ENCODE measurements around the gene MAPKAP1. TPM values are rescaled to one million over a fixed set of nuclear protein-coding genes. Genes with fewer than 3 reads are reported as not detected.

Gene MAPKAP1
- total and polyA plus RNA-seq, 9 of the 15 experiments (the other 6 are each of a cell fraction or from before 2014, with no cell fraction given): 2.6 to 82.1 (median 61.1) TPM

DNA sequence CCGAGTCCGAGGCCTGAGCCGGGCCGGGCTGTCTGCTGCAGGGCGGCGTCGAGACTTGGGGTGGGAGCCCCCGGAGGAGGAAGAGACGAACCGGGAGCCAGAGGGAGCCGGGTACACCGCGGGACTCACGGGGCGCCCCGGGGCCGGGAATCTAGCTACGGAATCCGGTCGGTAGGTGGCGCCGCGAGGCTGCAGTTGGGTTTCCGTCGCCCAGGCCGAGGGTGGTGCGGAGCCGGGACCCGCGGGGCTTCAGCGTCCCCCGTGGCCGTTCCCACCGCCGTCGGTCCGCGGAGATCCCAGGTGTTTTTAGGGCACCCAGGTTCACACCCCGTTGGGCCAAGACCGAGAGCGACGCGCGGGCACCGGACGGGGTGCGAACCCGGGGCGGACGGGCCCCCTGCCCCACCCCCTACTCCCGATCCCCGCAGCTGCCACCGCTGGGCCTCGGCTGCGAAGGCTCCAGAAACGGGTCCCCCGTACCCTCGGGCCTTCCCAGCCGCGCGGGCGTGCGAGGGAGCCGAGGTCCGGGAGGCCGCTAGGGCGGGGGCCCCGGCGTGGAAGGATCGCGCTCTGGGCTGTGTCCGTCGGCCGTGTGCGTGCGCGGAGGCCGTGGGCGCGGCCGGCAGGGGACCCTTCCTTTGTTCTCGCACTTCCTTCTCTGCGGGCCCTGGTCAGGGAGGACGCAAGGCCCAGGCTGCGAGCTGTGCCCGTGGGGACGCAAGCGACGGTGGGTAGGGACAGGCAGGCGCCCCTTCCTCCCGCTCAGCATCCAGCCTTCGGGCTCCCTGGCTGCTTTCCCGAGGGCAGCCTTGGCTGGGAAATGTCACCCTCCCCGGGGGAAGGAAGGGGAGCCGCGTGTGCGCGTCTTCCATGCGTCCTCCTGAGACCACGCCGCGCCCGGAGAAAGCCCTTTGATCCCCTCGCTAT is 298.8 kb downstream of the MAPKAP1 start (continued):
- TF ChIP-seq TCFL5 (CRISPR knock-in tag; conservative IDR thresholded peaks at IDR 0.05): no peak
- no peak for TF ChIP-seq POLR2A (conservative IDR thresholded peaks at IDR 0.05)
- no peak for TF ChIP-seq NELFE (IDR thresholded peaks at IDR 0.05; ENCODE audit: insufficient read depth, insufficient read length)
- no peak for TF ChIP-seq CAMTA2 (CRISPR knock-in tag; conservative IDR thresholded peaks at IDR 0.05)
- TF ChIP-seq SMAD2 (IDR thresholded peaks at IDR 0.05; ENCODE audit: low read depth, low read length): no peak
- TF ChIP-seq, protein P1, sequence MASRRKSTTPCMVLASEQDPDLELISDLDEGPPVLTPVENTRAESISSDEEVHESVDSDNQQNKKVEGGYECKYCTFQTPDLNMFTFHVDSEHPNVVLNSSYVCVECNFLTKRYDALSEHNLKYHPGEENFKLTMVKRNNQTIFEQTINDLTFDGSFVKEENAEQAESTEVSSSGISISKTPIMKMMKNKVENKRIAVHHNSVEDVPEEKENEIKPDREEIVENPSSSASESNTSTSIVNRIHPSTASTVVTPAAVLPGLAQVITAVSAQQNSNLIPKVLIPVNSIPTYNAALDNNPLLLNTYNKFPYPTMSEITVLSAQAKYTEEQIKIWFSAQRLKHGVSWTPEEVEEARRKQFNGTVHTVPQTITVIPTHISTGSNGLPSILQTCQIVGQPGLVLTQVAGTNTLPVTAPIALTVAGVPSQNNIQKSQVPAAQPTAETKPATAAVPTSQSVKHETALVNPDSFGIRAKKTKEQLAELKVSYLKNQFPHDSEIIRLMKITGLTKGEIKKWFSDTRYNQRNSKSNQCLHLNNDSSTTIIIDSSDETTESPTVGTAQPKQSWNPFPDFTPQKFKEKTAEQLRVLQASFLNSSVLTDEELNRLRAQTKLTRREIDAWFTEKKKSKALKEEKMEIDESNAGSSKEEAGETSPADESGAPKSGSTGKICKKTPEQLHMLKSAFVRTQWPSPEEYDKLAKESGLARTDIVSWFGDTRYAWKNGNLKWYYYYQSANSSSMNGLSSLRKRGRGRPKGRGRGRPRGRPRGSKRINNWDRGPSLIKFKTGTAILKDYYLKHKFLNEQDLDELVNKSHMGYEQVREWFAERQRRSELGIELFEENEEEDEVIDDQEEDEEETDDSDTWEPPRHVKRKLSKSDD (conservative IDR thresholded peaks at IDR 0.05; ENCODE audit: low read length): no peak
- no peak for TF ChIP-seq IFI16 (CRISPR knock-in tag; IDR thresholded peaks at IDR 0.05)
- TF ChIP-seq, protein P2, sequence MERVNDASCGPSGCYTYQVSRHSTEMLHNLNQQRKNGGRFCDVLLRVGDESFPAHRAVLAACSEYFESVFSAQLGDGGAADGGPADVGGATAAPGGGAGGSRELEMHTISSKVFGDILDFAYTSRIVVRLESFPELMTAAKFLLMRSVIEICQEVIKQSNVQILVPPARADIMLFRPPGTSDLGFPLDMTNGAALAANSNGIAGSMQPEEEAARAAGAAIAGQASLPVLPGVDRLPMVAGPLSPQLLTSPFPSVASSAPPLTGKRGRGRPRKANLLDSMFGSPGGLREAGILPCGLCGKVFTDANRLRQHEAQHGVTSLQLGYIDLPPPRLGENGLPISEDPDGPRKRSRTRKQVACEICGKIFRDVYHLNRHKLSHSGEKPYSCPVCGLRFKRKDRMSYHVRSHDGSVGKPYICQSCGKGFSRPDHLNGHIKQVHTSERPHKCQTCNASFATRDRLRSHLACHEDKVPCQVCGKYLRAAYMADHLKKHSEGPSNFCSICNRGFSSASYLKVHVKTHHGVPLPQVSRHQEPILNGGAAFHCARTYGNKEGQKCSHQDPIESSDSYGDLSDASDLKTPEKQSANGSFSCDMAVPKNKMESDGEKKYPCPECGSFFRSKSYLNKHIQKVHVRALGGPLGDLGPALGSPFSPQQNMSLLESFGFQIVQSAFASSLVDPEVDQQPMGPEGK (CRISPR knock-in tag; IDR thresholded peaks at IDR 0.05; ENCODE audit: borderline replicate concordance): no peak
- TF ChIP-seq, protein P3, sequence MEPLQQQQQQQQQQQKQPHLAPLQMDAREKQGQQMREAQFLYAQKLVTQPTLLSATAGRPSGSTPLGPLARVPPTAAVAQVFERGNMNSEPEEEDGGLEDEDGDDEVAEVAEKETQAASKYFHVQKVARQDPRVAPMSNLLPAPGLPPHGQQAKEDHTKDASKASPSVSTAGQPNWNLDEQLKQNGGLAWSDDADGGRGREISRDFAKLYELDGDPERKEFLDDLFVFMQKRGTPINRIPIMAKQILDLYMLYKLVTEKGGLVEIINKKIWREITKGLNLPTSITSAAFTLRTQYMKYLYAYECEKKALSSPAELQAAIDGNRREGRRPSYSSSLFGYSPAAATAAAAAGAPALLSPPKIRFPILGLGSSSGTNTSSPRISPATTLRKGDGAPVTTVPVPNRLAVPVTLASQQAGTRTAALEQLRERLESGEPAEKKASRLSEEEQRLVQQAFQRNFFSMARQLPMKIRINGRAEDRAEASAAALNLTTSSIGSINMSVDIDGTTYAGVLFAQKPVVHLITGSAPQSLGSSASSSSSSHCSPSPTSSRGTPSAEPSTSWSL (CRISPR knock-in tag; IDR thresholded peaks at IDR 0.05; ENCODE audit: borderline replicate concordance): no peak
- no peak for TF ChIP-seq SAP30 (IDR thresholded peaks at IDR 0.05; ENCODE audit: borderline replicate concordance, insufficient read depth, low read depth, low read length, poor library complexity, severe bottlenecking)
- TF ChIP-seq KLF13 (tag; IDR thresholded peaks at IDR 0.05; ENCODE audit: borderline replicate concordance, low read depth): no peak
- no peak for TF ChIP-seq NR2C1 (IDR thresholded peaks at IDR 0.05)
- TF ChIP-seq NR2C1 (tag; IDR thresholded peaks at IDR 0.05): no peak
- TF ChIP-seq ZNF354B (CRISPR knock-in tag; IDR thresholded peaks at IDR 0.05): no peak
- no peak for TF ChIP-seq PCBP2 (IDR thresholded peaks at IDR 0.05; ENCODE audit: low read depth, low read length, poor library complexity, severe bottlenecking)
- no peak for TF ChIP-seq BDP1 (IDR thresholded peaks at IDR 0.05; ENCODE audit: insufficient read depth, insufficient read length)
- no peak for TF ChIP-seq NFIX (CRISPR knock-in tag; IDR thresholded peaks at IDR 0.05; ENCODE audit: low read depth)
- no peak for TF ChIP-seq TAF15 (IDR thresholded peaks at IDR 0.05; ENCODE audit: low read depth, low read length)
- no peak for TF ChIP-seq ZNF408 (CRISPR knock-in tag; IDR thresholded peaks at IDR 0.05; ENCODE audit: low read depth)

Data from K562 (cell line).